ENCODE results near the gene TBC1D14. TPM values are rescaled to one million over a fixed set of nuclear protein-coding genes. Genes with fewer than 3 reads are reported as not detected.

Gene TBC1D14
- total RNA-seq, 1 experiment from 2014 or later, result 35.2 TPM

DNA sequence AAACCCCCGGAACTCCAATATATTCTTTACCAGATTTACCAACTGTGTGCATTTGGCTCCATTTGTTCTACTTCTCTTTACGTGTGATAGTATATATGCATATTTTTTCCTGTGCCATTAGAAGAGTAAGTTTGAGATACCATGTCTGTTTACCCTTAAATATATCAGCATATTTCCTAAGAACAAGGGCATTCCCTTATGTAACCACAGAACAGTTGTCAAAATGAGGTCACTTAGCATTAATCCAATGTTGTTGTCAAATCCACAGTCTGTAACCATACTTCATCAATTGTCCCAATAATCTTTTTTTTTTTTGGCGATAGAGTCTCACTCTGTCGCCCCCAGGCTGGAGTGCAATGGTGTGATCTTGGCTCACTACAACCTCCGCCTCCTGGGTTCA is 55.2 kb downstream of the TBC1D14 start:
- Histone ChIP-seq H3K4me1 (ENCODE audit: low read length) (peaks cover 19% of the 10 kb centered on the region), H3K27ac (ENCODE audit: low read length) (no peak overlapping the region), H3K9me2 (replicated peaks; ENCODE audit: insufficient read depth, low read length) (no peaks in the 10 kb centered on the region), H3K9ac (ENCODE audit: low read length) (no peak overlapping the region), H4K20me1 (ENCODE audit: insufficient read depth, low read depth, low read length) (peaks cover 18% of the 10 kb centered on the region), H2AFZ (ENCODE audit: low read length) (no peak overlapping the region), H3K36me3 (ENCODE audit: insufficient read depth, low read length) (no peaks in the 10 kb centered on the region), H3K9me3 (ENCODE audit: low read length) (no peaks in the 10 kb centered on the region), H3K4me2 (ENCODE audit: low read depth, low read length, poor library complexity, severe bottlenecking) (no peak overlapping the region), H3K4me3 (ENCODE audit: low read length) (no peak overlapping the region), H3K27me3 (ENCODE audit: low read length) (no peaks in the 10 kb centered on the region), H3K79me2 (ENCODE audit: low read length) (no peaks in the 10 kb centered on the region)
- no peak for DNase-seq

DNA sequence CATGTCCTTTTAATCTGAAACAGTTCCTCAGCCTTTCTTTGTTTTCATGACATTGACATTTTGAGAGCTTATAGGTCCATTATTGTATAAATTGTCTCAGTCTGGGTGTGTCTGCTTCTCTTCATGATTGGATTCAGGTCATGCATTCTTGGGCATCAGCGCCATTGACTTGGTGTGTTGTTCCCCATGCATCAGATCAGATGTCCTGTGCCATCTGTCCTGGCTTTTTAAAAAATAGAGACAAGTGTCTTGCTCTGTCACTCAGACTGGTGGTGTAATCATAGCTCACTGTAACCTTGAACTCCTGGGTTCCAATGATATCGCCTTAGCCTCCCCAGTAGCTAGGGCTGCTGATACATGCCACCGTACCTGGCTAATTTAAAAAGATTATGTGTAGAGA is 55.7 kb downstream of the TBC1D14 start:
- peaks cover 19% of the 10 kb centered on the region for H4K20me1 ChIP-seq (ENCODE audit: insufficient read depth, low read depth, low read length)
- H3K27me3 ChIP-seq (ENCODE audit: low read length), result no peaks in the 10 kb centered on the region
- H3K4me1 ChIP-seq (ENCODE audit: low read length), result peaks cover 19% of the 10 kb centered on the region
- H3K9me3 ChIP-seq (ENCODE audit: low read length), result no peaks in the 10 kb centered on the region
- no peaks in the 10 kb centered on the region for H3K9me2 ChIP-seq (replicated peaks; ENCODE audit: insufficient read depth, low read length)
- H3K27ac ChIP-seq (ENCODE audit: low read length), result no peak overlapping the region
- no peak overlapping the region for H2AFZ ChIP-seq (ENCODE audit: low read length)
- H3K4me3 ChIP-seq (ENCODE audit: low read length), result no peak overlapping the region
- H3K9ac ChIP-seq (ENCODE audit: low read length), result no peak overlapping the region
- H3K36me3 ChIP-seq (ENCODE audit: insufficient read depth, low read length), result no peaks in the 10 kb centered on the region
- no peak for DNase-seq
- no peaks in the 10 kb centered on the region for H3K79me2 ChIP-seq (ENCODE audit: low read length)
- no peak overlapping the region for H3K4me2 ChIP-seq (ENCODE audit: low read depth, low read length, poor library complexity, severe bottlenecking)

DNA sequence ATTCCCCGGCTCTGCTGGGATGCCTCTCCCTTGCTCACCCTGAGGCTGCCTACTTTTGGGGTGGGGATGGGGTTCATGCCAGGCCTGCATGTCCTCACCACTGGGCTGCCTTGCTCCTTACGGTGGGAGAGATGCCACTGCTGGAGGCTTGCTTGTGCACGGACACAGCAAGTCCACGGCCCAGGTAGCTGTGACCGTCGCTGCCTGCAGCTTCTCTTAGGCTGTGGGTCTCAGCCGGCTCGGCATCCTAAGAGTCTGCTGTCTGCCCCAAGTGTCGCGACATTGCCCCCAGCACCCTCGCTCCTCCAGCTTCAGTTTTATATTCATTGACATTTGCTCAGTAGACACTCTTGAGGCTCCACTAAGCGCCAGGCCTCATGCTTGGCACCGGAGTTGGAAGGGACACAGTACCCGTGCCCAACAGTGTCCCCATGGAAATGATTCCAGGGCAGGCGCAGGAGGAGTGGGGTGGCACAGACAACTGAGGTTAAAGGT is 58.3 kb downstream of the TBC1D14 start:
- Histone ChIP-seq H3K4me1 (ENCODE audit: low read length) (peaks cover 17% of the 10 kb centered on the region), H3K79me2 (ENCODE audit: low read length) (no peaks in the 10 kb centered on the region), H3K9ac (ENCODE audit: low read length) (no peak overlapping the region)

DNA sequence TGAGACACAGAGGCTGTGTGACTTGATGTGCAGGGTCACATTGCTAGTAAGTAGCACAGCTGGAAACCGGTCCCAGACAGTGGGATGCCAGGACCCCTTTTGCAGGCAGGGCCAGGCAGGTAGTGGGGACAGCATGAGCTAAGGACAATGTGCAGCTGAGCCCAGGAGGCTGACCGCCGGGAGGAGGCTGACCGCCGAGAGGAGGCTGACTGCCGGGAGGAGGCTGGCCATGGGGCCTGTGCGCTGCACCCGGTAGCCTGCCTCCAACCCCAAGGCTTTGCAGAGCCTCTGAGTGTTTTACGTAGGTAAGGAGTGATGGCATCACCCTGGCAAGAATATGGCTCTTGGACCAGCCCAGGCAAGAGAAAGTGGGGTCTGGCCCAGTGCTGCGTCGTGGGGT is 58.9 kb downstream of the TBC1D14 start:
- H3K9me2 ChIP-seq (replicated peaks; ENCODE audit: insufficient read depth, low read length), result no peaks in the 10 kb centered on the region
- no peak overlapping the region for H3K9ac ChIP-seq (ENCODE audit: low read length)
- no peaks in the 10 kb centered on the region for H3K36me3 ChIP-seq (ENCODE audit: insufficient read depth, low read length)
- no peak overlapping the region for H3K4me2 ChIP-seq (ENCODE audit: low read depth, low read length, poor library complexity, severe bottlenecking)
- H3K4me1 ChIP-seq (ENCODE audit: low read length), result peaks cover 11% of the 10 kb centered on the region
- H3K4me3 ChIP-seq (ENCODE audit: low read length), result no peak overlapping the region
- H3K27ac ChIP-seq (ENCODE audit: low read length), result no peak overlapping the region
- H4K20me1 ChIP-seq (ENCODE audit: insufficient read depth, low read depth, low read length), result peaks cover 17% of the 10 kb centered on the region; the same call in 1 of the 2 replicates
- no peaks in the 10 kb centered on the region for H3K9me3 ChIP-seq (ENCODE audit: low read length)
- H3K27me3 ChIP-seq (ENCODE audit: low read length), result no peaks in the 10 kb centered on the region
- H2AFZ ChIP-seq (ENCODE audit: low read length), result no peak overlapping the region
- no peaks in the 10 kb centered on the region for H3K79me2 ChIP-seq (ENCODE audit: low read length)
- no peak for DNase-seq

More for the DNA sequence above, 58.3 kb downstream of the TBC1D14 start:
- no peaks in the 10 kb centered on the region for H3K36me3 ChIP-seq (ENCODE audit: insufficient read depth, low read length)
- H3K27me3 ChIP-seq (ENCODE audit: low read length), result no peaks in the 10 kb centered on the region
- H4K20me1 ChIP-seq (ENCODE audit: insufficient read depth, low read depth, low read length), result peaks cover 18% of the 10 kb centered on the region
- no peaks in the 10 kb centered on the region for H3K9me3 ChIP-seq (ENCODE audit: low read length)
- no peak overlapping the region for H3K4me3 ChIP-seq (ENCODE audit: low read length)
- no peak overlapping the region for H2AFZ ChIP-seq (ENCODE audit: low read length)
- H3K4me2 ChIP-seq (ENCODE audit: low read depth, low read length, poor library complexity, severe bottlenecking), result no peak overlapping the region
- no peak overlapping the region for H3K27ac ChIP-seq (ENCODE audit: low read length)
- H3K9me2 ChIP-seq (replicated peaks; ENCODE audit: insufficient read depth, low read length), result no peaks in the 10 kb centered on the region
- DNase-seq, result no peak

DNA sequence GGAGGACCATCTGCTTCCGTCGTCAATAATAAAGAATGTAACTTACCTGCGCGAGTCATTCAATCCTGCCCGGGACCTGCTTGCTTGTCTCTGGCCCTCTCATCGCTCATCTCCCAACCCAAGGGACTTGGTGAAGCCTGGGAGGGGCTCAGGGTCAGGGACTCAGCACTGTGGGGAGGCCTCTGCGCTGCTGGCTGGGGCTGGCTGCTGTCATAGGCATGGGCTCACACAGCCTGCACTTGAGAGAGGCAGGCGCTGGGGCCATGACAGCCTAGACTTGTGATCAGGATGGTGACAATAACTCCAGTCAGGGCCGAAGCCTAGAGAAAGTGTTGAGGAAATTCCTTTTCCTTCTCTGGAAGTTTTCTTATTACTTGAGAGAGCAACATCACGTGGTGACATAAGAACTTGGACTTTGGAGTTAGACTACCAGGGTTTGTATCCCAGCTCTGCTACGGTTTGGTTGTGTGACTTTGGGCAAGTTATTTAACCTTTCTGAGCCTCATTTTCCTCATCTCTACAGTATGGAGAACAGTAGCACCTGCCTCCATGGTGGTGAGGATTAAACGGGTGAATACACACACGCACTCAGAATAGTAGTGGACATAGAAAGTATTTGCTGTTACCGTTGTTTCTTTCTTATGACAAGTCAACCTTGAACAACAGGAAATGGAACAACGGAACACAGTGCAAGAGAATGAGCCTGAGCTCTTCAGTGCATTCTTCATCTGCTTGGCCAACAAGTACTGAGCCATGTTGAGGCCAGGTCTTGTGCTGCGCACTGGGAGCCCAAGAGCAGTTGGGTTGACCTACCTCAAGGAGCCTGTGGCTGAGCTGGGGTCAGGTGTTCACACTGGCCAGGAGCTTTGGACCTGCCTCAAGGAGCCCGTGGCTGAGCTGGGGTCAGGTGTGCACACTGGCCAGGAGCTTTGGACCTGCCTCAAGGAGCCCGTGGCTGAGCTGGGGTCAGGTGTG is 60.5 kb downstream of the TBC1D14 start:
- Histone ChIP-seq H3K9me3 (ENCODE audit: low read length) (no peaks in the 10 kb centered on the region), H3K4me1 (ENCODE audit: low read length) (no peaks in the 10 kb centered on the region), H3K9me2 (replicated peaks; ENCODE audit: insufficient read depth, low read length) (no peaks in the 10 kb centered on the region), H3K27ac (ENCODE audit: low read length) (no peak overlapping the region), H3K36me3 (ENCODE audit: insufficient read depth, low read length) (no peaks in the 10 kb centered on the region), H3K79me2 (ENCODE audit: low read length) (no peaks in the 10 kb centered on the region), H4K20me1 (ENCODE audit: insufficient read depth, low read depth, low read length) (peaks cover 17% of the 10 kb centered on the region; the same call in 1 of the 2 replicates), H3K27me3 (ENCODE audit: low read length) (no peaks in the 10 kb centered on the region), H2AFZ (ENCODE audit: low read length) (no peak overlapping the region), H3K9ac (ENCODE audit: low read length) (no peak overlapping the region), H3K4me2 (ENCODE audit: low read depth, low read length, poor library complexity, severe bottlenecking) (no peak overlapping the region), H3K4me3 (ENCODE audit: low read length) (no peak overlapping the region)
- no peak for DNase-seq

DNA sequence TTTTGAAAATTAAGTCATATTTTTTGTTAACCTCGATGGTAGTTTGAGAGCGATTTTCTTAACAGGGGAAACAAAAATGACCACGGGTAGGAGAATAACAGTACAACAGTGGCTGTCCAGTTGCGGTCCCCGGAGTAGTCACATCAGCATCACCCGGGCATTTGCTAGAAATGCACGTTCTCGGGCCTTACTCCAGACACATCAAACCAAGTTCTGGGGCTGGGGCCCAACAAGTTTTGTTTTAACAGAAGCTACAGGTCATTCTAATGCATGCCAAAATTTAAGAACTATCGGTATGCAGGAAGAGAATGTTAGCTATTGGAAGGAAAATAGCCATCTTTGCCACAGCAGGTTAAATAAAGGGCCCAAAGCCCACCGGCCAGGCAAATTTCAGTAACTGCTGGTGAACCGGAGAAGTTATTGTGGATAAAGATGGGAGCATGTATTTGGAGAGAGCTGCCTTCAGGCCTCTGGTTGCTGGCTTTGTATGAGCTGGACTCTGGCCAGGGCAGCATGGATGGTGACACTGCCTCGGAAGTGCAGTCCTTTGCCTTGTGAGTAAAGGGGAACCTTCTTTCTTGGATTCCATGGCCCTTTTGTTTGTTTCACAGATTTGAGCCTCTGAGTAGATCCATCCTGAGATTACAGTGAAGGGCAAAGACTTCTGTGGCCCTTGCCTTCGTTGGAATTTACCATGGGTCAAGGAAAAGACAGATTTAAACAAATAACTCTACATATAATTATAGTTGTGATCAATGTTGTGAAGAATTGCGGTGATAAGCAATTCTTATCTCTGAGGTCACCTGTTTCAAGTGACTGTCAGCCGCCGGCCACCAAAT is 62.1 kb downstream of the TBC1D14 start:
- H2AFZ ChIP-seq (ENCODE audit: low read length), result no peak overlapping the region
- H4K20me1 ChIP-seq (ENCODE audit: insufficient read depth, low read depth, low read length), result peaks cover 17% of the 10 kb centered on the region; the same call in 1 of the 2 replicates
- H3K9ac ChIP-seq (ENCODE audit: low read length), result no peak overlapping the region
- H3K4me2 ChIP-seq (ENCODE audit: low read depth, low read length, poor library complexity, severe bottlenecking), result no peak overlapping the region
- no peaks in the 10 kb centered on the region for H3K36me3 ChIP-seq (ENCODE audit: insufficient read depth, low read length)
- H3K4me3 ChIP-seq (ENCODE audit: low read length), result no peak overlapping the region
- no peaks in the 10 kb centered on the region for H3K27me3 ChIP-seq (ENCODE audit: low read length)
- H3K27ac ChIP-seq (ENCODE audit: low read length), result no peak overlapping the region
- H3K9me3 ChIP-seq (ENCODE audit: low read length), result no peaks in the 10 kb centered on the region
- H3K9me2 ChIP-seq (replicated peaks; ENCODE audit: insufficient read depth, low read length), result no peaks in the 10 kb centered on the region
- DNase-seq, result no peak
- H3K79me2 ChIP-seq (ENCODE audit: low read length), result no peaks in the 10 kb centered on the region
- H3K4me1 ChIP-seq (ENCODE audit: low read length), result no peaks in the 10 kb centered on the region

DNA sequence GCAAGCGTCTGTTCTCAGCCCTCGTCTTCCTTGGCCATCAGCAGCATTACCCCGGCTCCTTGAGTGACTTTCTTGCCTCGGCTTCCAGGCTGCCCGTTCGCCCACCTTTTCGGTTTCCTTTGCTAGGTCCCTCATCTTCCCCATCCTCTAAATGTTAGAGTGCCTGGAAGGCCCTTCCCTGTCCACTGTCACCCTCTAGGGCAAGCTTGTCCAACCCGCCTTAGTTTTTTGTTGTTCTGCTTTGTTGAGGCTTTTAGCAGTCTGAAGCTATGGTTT is 62.7 kb downstream of the TBC1D14 start:
- no peaks in the 10 kb centered on the region for H3K9me2 ChIP-seq (replicated peaks; ENCODE audit: insufficient read depth, low read length)
- H3K9me3 ChIP-seq (ENCODE audit: low read length), result no peaks in the 10 kb centered on the region
- H3K27ac ChIP-seq (ENCODE audit: low read length), result no peak overlapping the region
- H3K79me2 ChIP-seq (ENCODE audit: low read length), result no peaks in the 10 kb centered on the region
- H3K4me1 ChIP-seq (ENCODE audit: low read length), result no peaks in the 10 kb centered on the region
- H4K20me1 ChIP-seq (ENCODE audit: insufficient read depth, low read depth, low read length), result peaks cover 17% of the 10 kb centered on the region; the same call in 1 of the 2 replicates
- H3K9ac ChIP-seq (ENCODE audit: low read length), result no peak overlapping the region
- no peak overlapping the region for H3K4me3 ChIP-seq (ENCODE audit: low read length)
- H3K4me2 ChIP-seq (ENCODE audit: low read depth, low read length, poor library complexity, severe bottlenecking), result no peak overlapping the region
- no peak for DNase-seq
- no peaks in the 10 kb centered on the region for H3K36me3 ChIP-seq (ENCODE audit: insufficient read depth, low read length)
- no peaks in the 10 kb centered on the region for H3K27me3 ChIP-seq (ENCODE audit: low read length)
- no peak overlapping the region for H2AFZ ChIP-seq (ENCODE audit: low read length)

DNA sequence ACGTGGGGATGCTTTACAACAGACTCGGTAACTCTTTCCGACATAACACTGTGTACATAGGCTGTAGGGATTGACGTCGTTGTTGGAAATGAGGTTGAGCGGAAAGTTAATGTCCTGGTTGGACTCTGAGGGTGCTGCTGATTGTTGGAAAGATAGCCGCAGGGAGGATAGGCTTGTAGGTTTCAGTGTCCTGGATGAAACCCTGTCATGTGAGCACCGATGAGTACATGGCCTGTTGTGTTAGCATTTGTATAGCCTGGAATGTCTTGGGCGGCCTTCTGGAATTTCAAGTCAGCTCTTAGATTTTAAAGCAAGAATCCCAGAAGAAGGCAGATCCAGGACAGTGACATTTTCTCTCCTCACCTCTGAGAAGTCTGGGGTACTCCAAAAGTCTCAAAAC is 63.3 kb downstream of the TBC1D14 start:
- Histone ChIP-seq H3K4me2 (ENCODE audit: low read depth, low read length, poor library complexity, severe bottlenecking) (no peak overlapping the region), H3K27me3 (ENCODE audit: low read length) (no peaks in the 10 kb centered on the region), H3K4me1 (ENCODE audit: low read length) (no peaks in the 10 kb centered on the region), H2AFZ (ENCODE audit: low read length) (no peak overlapping the region), H3K27ac (ENCODE audit: low read length) (no peak overlapping the region), H3K4me3 (ENCODE audit: low read length) (no peak overlapping the region), H3K9ac (ENCODE audit: low read length) (no peak overlapping the region), H3K9me2 (replicated peaks; ENCODE audit: insufficient read depth, low read length) (no peaks in the 10 kb centered on the region), H4K20me1 (ENCODE audit: insufficient read depth, low read depth, low read length) (peaks cover 17% of the 10 kb centered on the region; the same call in 1 of the 2 replicates), H3K36me3 (ENCODE audit: insufficient read depth, low read length) (no peaks in the 10 kb centered on the region), H3K9me3 (ENCODE audit: low read length) (no peaks in the 10 kb centered on the region), H3K79me2 (ENCODE audit: low read length) (no peaks in the 10 kb centered on the region)
- no peak for DNase-seq

All from Karpas-422 (cell line).